ENCODE data around the gene DRD3.

- no peak for TF ChIP-seq CTCF (conservative IDR thresholded peaks at IDR 0.05)
- no peak for TF ChIP-seq ZFX (IDR thresholded peaks at IDR 0.05)
Observed at GRCh38 chr3:114171677-114172076, 7.2 kb downstream of the DRD3 start.
